ENCODE results near the gene CATSPER4.
A peak's percentile ranks its signal among the peaks of the same experiment; 100 is the strongest.

Gene CATSPER4

GRCh38 chr1:26164861-26165842 is 25.2 kb upstream of the CATSPER4 start:
- no peak for DNase-seq (ENCODE audit: low read depth in 2 of 2)

GRCh38 chr1:26166719-26167281 is 23.6 kb upstream of the CATSPER4 start:
- DNase-seq (ENCODE audit: low read depth in 2 of 2), result no peak

GRCh38 chr1:26168410-26169197 is 21.8 kb upstream of the CATSPER4 start, which contains the start of gene C1orf232:
C1orf232 (minus strand) TSS chr1:26168963; CDS start chr1:26168499, 464 bp downstream.
- DNase-seq (ENCODE audit: low read depth in 2 of 2), result no peak

GRCh38 chr1:26169198-26169554 is 21.2 kb upstream of the CATSPER4 start:
- no peak for DNase-seq (ENCODE audit: low read depth in 2 of 2)

- DNase-seq (ENCODE audit: low read depth in 2 of 2), result peak; percentile 84 to 85
These were observed 20.5 kb upstream of the CATSPER4 start, which contains the start of gene ZNF593 for GRCh38 chr1:26169669-26170471. ZNF593 (plus strand) TSS chr1:26169908; CDS start chr1:26169984, 76 bp downstream.

- no peak for DNase-seq (ENCODE audit: low read depth in 2 of 2)
These were observed 20.0 kb upstream of the CATSPER4 start for GRCh38 chr1:26170472-26170821.

GRCh38 chr1:26171084-26172072 is 19.0 kb upstream of the CATSPER4 start, which contains the start of gene ZNF593OS:
ZNF593OS (minus strand) TSS chr1:26171832; CDS start chr1:26171661, 171 bp downstream.
- DNase-seq (ENCODE audit: low read depth in 2 of 2), result no peak

- no peak for DNase-seq (ENCODE audit: low read depth in 2 of 2)
These were observed 15.1 kb upstream of the CATSPER4 start for GRCh38 chr1:26175346-26175745.

- no peak for DNase-seq (ENCODE audit: low read depth in 2 of 2)
These were observed 13.2 kb upstream of the CATSPER4 start, which contains the start of gene CNKSR1 for GRCh38 chr1:26177182-26177684. CNKSR1 (plus strand) TSS chr1:26177491; CDS start chr1:26177548, 57 bp downstream.

GRCh38 chr1:26180010-26180506 is 10.3 kb upstream of the CATSPER4 start:
- no peak for DNase-seq (ENCODE audit: low read depth in 2 of 2)

- no peak for DNase-seq (ENCODE audit: low read depth in 2 of 2)
These were observed 8.6 kb upstream of the CATSPER4 start for GRCh38 chr1:26181586-26182382.

GRCh38 chr1:26182383-26182696 is 8.1 kb upstream of the CATSPER4 start:
- DNase-seq (ENCODE audit: low read depth in 2 of 2), result no peak

- DNase-seq (ENCODE audit: low read depth in 2 of 2), result no peak
These were observed 6.3 kb upstream of the CATSPER4 start for GRCh38 chr1:26184086-26184485.

GRCh38 chr1:26184883-26185282 is 5.5 kb upstream of the CATSPER4 start:
- no peak for DNase-seq (ENCODE audit: low read depth in 2 of 2)

- DNase-seq (ENCODE audit: low read depth in 2 of 2), result no peak
These were observed 2.5 kb upstream of the CATSPER4 start for GRCh38 chr1:26187882-26188281.

- DNase-seq (ENCODE audit: low read depth in 2 of 2), result no peak
These were observed 1.9 kb upstream of the CATSPER4 start for GRCh38 chr1:26188477-26188876.

GRCh38 chr1:26189331-26189730 is 1.1 kb upstream of the CATSPER4 start:
- no peak for DNase-seq (ENCODE audit: low read depth in 2 of 2)

GRCh38 chr1:26189751-26190275 is 589 bp upstream of the CATSPER4 start:
- no peak for DNase-seq (ENCODE audit: low read depth in 2 of 2)

GRCh38 chr1:26191739-26192138 is 1.3 kb downstream of the CATSPER4 start:
- no peak for DNase-seq (ENCODE audit: low read depth in 2 of 2)

Measured in stimulated activated CD4-positive, alpha-beta T cell treated with anti-CD3 and anti-CD28 coated beads, Interleukin-4, amount 100 ng/mL, for 48 hours (primary cell).